Activated gamma-delta T cell treated with Interleukin-2 at 50 U/mL for 16 hours (primary cell): ENCODE results near the gene IVNS1ABP.

Experiments used
- DNase-seq: peaks from one replicate; pipeline ENCODE4 v3.0.0-alpha.2; 2020

The IVNS1ABP gene

DNA sequence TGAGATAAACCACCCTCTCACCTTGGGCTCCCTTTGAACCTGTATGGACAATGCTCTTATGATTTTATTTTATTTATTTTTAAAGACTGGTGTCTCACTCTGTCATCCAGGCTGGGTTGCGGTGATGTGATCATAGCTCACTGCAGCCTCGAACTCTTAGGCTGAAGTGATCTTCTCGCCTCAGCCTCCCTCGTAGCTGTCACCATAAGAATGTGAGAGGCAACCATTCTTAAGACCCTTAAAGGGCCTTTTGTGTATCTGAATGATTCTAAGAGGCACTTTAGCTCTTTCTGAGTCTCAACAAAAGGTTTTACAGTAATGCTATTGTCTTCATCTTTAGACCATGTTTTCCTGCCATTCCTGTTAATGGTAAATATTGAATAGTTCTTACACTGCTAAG, 67.0 kb downstream of the IVNS1ABP start:
- DNase-seq, result no peak

DNA sequence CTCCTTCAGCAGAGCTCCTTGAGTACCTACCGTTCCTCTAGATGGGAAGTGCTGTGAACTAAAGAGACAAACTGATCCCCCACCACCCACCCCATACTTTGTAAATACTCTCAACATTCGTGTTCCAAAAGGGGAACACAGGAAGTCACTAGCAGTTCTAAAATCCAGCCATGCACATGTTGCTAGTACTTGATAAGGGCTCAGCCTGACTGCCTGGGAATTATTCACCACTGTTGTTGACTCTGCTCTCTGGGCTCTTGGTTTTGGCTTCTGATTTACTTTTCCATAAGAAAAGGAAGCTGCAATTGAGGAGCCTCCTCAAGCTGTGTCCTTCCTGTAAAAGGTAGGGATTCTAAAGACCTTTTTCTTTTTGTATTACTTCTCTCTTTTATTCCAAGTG, 67.5 kb downstream of the IVNS1ABP start:
- DNase-seq, result no peak
